Measurements from ENCODE around the gene SOX5. TPM values are rescaled to one million over a fixed set of nuclear protein-coding genes. Genes with fewer than 3 reads are reported as not detected.

SOX5 gene
- polyA plus RNA-seq, 1 of the 3 experiments (the other 2 are of a cell fraction), result 0.21 TPM

DNA sequence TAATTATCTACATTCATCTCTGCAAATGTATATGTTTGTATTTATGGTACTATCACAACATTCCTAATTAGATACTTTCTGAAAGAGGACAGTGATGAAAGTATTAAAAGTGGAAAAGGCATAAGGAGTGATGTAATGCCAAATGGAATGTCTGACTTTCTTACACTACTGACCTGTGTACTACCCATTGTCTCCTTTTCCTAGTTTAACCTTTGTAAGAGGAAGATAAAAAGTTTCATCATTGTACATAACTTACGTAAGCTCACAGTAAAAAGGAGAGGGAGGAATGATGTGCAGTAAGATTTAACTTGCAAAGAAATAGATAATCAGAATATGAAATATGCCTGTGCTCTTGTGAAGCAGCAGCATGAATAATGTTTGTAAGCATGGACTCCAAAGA lies 55.9 kb downstream of the SOX5 start:
- DNase-seq, result no peak
- H3K27ac ChIP-seq (ENCODE audit: low read depth in 2 of 2, low read length in 1 of 2), result no peak overlapping the region
- TF ChIP-seq, protein P1, sequence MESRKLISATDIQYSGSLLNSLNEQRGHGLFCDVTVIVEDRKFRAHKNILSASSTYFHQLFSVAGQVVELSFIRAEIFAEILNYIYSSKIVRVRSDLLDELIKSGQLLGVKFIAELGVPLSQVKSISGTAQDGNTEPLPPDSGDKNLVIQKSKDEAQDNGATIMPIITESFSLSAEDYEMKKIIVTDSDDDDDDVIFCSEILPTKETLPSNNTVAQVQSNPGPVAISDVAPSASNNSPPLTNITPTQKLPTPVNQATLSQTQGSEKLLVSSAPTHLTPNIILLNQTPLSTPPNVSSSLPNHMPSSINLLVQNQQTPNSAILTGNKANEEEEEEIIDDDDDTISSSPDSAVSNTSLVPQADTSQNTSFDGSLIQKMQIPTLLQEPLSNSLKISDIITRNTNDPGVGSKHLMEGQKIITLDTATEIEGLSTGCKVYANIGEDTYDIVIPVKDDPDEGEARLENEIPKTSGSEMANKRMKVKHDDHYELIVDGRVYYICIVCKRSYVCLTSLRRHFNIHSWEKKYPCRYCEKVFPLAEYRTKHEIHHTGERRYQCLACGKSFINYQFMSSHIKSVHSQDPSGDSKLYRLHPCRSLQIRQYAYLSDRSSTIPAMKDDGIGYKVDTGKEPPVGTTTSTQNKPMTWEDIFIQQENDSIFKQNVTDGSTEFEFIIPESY (IDR thresholded peaks at IDR 0.05; ENCODE audit: borderline replicate concordance, low read depth), result no peak
- no peak for TF ChIP-seq RXRA (IDR thresholded peaks at IDR 0.05; ENCODE audit: borderline replicate concordance, low read depth)
- no peak for TF ChIP-seq TAF1 (IDR thresholded peaks at IDR 0.05; ENCODE audit: borderline replicate concordance, low read depth, low read length)
- no peak for TF ChIP-seq GATA2 (CRISPR knock-in tag; IDR thresholded peaks at IDR 0.05)
- TF ChIP-seq MXI1 (IDR thresholded peaks at IDR 0.05; ENCODE audit: low read depth, low read length), result no peak
- TF ChIP-seq, protein P2, sequence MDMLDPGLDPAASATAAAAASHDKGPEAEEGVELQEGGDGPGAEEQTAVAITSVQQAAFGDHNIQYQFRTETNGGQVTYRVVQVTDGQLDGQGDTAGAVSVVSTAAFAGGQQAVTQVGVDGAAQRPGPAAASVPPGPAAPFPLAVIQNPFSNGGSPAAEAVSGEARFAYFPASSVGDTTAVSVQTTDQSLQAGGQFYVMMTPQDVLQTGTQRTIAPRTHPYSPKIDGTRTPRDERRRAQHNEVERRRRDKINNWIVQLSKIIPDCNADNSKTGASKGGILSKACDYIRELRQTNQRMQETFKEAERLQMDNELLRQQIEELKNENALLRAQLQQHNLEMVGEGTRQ (IDR thresholded peaks at IDR 0.05; ENCODE audit: borderline replicate concordance, low read depth, low read length), result no peak
- TF ChIP-seq GABPA (IDR thresholded peaks at IDR 0.05; ENCODE audit: low read depth), result no peak
- TF ChIP-seq, protein P3, sequence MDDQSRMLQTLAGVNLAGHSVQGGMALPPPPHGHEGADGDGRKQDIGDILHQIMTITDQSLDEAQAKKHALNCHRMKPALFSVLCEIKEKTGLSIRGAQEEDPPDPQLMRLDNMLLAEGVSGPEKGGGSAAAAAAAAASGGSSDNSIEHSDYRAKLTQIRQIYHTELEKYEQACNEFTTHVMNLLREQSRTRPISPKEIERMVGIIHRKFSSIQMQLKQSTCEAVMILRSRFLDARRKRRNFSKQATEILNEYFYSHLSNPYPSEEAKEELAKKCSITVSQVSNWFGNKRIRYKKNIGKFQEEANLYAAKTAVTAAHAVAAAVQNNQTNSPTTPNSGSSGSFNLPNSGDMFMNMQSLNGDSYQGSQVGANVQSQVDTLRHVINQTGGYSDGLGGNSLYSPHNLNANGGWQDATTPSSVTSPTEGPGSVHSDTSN (IDR thresholded peaks at IDR 0.05), result no peak
- TF ChIP-seq SMC3 (IDR thresholded peaks at IDR 0.05; ENCODE audit: low read depth, low read length), result no peak
- no peak for TF ChIP-seq EP300 (IDR thresholded peaks at IDR 0.05; ENCODE audit: borderline replicate concordance in 1 of 2, low read depth in 1 of 2, low read length in 1 of 2)
- TF ChIP-seq, protein P4, sequence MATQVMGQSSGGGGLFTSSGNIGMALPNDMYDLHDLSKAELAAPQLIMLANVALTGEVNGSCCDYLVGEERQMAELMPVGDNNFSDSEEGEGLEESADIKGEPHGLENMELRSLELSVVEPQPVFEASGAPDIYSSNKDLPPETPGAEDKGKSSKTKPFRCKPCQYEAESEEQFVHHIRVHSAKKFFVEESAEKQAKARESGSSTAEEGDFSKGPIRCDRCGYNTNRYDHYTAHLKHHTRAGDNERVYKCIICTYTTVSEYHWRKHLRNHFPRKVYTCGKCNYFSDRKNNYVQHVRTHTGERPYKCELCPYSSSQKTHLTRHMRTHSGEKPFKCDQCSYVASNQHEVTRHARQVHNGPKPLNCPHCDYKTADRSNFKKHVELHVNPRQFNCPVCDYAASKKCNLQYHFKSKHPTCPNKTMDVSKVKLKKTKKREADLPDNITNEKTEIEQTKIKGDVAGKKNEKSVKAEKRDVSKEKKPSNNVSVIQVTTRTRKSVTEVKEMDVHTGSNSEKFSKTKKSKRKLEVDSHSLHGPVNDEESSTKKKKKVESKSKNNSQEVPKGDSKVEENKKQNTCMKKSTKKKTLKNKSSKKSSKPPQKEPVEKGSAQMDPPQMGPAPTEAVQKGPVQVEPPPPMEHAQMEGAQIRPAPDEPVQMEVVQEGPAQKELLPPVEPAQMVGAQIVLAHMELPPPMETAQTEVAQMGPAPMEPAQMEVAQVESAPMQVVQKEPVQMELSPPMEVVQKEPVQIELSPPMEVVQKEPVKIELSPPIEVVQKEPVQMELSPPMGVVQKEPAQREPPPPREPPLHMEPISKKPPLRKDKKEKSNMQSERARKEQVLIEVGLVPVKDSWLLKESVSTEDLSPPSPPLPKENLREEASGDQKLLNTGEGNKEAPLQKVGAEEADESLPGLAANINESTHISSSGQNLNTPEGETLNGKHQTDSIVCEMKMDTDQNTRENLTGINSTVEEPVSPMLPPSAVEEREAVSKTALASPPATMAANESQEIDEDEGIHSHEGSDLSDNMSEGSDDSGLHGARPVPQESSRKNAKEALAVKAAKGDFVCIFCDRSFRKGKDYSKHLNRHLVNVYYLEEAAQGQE (IDR thresholded peaks at IDR 0.05; ENCODE audit: low read depth, low read length), result no peak
- no peak for TF ChIP-seq MEF2A (IDR thresholded peaks at IDR 0.05; ENCODE audit: borderline replicate concordance, low read depth)
- TF ChIP-seq, protein P5, sequence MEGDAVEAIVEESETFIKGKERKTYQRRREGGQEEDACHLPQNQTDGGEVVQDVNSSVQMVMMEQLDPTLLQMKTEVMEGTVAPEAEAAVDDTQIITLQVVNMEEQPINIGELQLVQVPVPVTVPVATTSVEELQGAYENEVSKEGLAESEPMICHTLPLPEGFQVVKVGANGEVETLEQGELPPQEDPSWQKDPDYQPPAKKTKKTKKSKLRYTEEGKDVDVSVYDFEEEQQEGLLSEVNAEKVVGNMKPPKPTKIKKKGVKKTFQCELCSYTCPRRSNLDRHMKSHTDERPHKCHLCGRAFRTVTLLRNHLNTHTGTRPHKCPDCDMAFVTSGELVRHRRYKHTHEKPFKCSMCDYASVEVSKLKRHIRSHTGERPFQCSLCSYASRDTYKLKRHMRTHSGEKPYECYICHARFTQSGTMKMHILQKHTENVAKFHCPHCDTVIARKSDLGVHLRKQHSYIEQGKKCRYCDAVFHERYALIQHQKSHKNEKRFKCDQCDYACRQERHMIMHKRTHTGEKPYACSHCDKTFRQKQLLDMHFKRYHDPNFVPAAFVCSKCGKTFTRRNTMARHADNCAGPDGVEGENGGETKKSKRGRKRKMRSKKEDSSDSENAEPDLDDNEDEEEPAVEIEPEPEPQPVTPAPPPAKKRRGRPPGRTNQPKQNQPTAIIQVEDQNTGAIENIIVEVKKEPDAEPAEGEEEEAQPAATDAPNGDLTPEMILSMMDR (IDR thresholded peaks at IDR 0.05), result no peak
- no peak for TF ChIP-seq RFX5 (IDR thresholded peaks at IDR 0.05; ENCODE audit: low read length)
- no peak for TF ChIP-seq TEAD4 (IDR thresholded peaks at IDR 0.05; ENCODE audit: borderline replicate concordance, insufficient read depth)
- no peak for TF ChIP-seq NFIC (IDR thresholded peaks at IDR 0.05; ENCODE audit: borderline replicate concordance)
- no peak for TF ChIP-seq JUND (IDR thresholded peaks at IDR 0.05)
- no peak for TF ChIP-seq FOSL2 (IDR thresholded peaks at IDR 0.05; ENCODE audit: borderline replicate concordance, low read depth)
- TF ChIP-seq SIN3A (IDR thresholded peaks at IDR 0.05; ENCODE audit: borderline replicate concordance, low read depth, low read length), result no peak
- no peak for TF ChIP-seq TCF12 (IDR thresholded peaks at IDR 0.05)

More for the DNA sequence above, 55.9 kb downstream of the SOX5 start:
- no peak overlapping the region for H3K4me3 ChIP-seq (ENCODE audit: low read depth in 2 of 2, low read length in 1 of 2)
- H3K9me2 ChIP-seq, result 0 out of 2 replicates have a peak, but pooled peaks cover 2% of the 10 kb centered on the region
- no peaks in the 10 kb centered on the region for H3K79me2 ChIP-seq (ENCODE audit: insufficient read depth)
- H3F3A ChIP-seq (replicated peaks; ENCODE audit: insufficient read depth), result no peaks in the 10 kb centered on the region
- ChIA-PET CTCF (no interaction called here), POLR2A (no interaction called here)
- no peak overlapping the region for H2AFZ ChIP-seq (ENCODE audit: low read depth)
- H3K9ac ChIP-seq, result no peak overlapping the region
- no peak overlapping the region for H3K4me2 ChIP-seq
- WGBS (ENCODE audit: low lambda C conversion rate), result 69% methylated on average over 1 of the region's 1 CpG
- H3K27me3 ChIP-seq (ENCODE audit: insufficient read depth), result no peaks in the 10 kb centered on the region
- no peaks in the 10 kb centered on the region for H4K20me1 ChIP-seq (ENCODE audit: insufficient read depth)
- H3K36me3 ChIP-seq (replicated peaks in 1 of 2; ENCODE audit: control insufficient read depth in 1 of 2, insufficient read depth in 2 of 2, low read length in 1 of 2), result no peaks in the 10 kb centered on the region
- H3K4me1 ChIP-seq (ENCODE audit: control insufficient read depth in 1 of 2, insufficient read depth in 2 of 2, low read depth in 1 of 2, low read length in 1 of 2), result no peaks in the 10 kb centered on the region; a peak in 1 of 4 replicates
- H3K9me3 ChIP-seq, result no peaks in the 10 kb centered on the region

Measured in SK-N-SH (cell line).